ENCODE data around the gene CHCHD10. TPM values are rescaled to one million over a fixed set of nuclear protein-coding genes. Genes with fewer than 3 reads are reported as not detected.

Gene CHCHD10
- total and polyA plus RNA-seq, 2 of the 8 experiments (the other 6 are each of a cell fraction or from before 2014, with no cell fraction given): 58.3 to 94.5 TPM

DNA sequence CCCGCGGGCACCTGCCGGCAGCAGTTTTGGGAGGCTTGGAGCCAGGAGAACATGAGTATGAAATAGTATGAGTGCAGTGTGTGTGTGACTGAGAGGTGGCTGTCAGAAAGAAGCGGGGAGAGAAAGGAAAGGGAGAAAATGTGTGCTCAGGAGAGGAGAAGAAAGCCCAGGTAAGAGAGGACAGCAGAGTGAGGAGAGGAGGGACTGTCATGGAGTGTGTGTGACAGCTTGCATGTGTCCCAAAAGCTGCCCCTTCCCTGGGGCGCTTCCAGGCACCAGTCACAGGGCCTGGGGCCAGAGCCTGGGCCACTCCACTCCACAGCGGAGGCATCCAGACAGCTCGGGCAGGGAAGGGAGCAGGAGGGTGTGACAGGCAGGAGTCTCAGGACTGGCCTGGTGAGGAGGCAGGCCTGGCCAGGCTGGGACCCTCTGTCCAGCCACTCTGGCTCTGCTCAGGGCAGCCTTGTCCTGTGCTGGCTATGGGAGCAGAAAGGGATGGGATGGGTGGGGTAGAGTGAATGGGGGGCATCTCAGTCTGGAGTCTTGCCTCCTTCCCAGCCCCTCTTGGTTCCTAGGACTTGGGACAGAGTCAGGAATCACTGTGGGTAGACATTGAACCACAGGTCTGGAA is 5.8 kb upstream of the CHCHD10 start:
- FAIRE-seq: no peak
- 53% methylated on average over 7 of the region's 7 CpGs; no CpG with 5 or more reads in 1 of the 2 experiments for WGBS, 2 experiments (ENCODE audit: extremely low coverage in 1 of 2, insufficient coverage in 1 of 2, insufficient read length in 1 of 2, insufficient replicate concordance in 2 of 2, low coverage in 1 of 2, low lambda C conversion rate in 2 of 2, missing lambda C conversion rate in 1 of 2)
- H3K79me2 ChIP-seq (ENCODE audit: control insufficient read depth in 1 of 2, insufficient read depth in 2 of 2, low read length in 2 of 2): no peaks in the 10 kb centered on the region
- TF ChIP-seq CHD1 (IDR thresholded peaks at IDR 0.05; ENCODE audit: low read depth, low read length): no peak
- TF ChIP-seq MAFK (IDR thresholded peaks at IDR 0.05; ENCODE audit: low read depth, low read length): no peak
- no peak for TF ChIP-seq CEBPB (IDR thresholded peaks at IDR 0.05; ENCODE audit: low read depth, low read length)
- TF ChIP-seq CBX5 (IDR thresholded peaks at IDR 0.05; ENCODE audit: low read depth, low read length): no peak
- no peak for TF ChIP-seq HDAC2 (IDR thresholded peaks at IDR 0.05; ENCODE audit: borderline replicate concordance in 1 of 2, low read depth in 2 of 2, low read length in 2 of 2)
- TF ChIP-seq FOSL1 (IDR thresholded peaks at IDR 0.05; ENCODE audit: insufficient read depth, low read depth, low read length): no peak
- TF ChIP-seq CHD2 (IDR thresholded peaks at IDR 0.05; ENCODE audit: low read length): no peak
- TF ChIP-seq, protein P1, sequence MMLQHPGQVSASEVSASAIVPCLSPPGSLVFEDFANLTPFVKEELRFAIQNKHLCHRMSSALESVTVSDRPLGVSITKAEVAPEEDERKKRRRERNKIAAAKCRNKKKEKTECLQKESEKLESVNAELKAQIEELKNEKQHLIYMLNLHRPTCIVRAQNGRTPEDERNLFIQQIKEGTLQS (IDR thresholded peaks at IDR 0.05; ENCODE audit: insufficient read depth, low read depth, low read length): no peak
- TF ChIP-seq, protein P2, sequence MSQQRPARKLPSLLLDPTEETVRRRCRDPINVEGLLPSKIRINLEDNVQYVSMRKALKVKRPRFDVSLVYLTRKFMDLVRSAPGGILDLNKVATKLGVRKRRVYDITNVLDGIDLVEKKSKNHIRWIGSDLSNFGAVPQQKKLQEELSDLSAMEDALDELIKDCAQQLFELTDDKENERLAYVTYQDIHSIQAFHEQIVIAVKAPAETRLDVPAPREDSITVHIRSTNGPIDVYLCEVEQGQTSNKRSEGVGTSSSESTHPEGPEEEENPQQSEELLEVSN (IDR thresholded peaks at IDR 0.05): no peak
- no peak for TF ChIP-seq SIX5 (IDR thresholded peaks at IDR 0.05; ENCODE audit: low read depth, low read length)

More for the DNA sequence above, 5.8 kb upstream of the CHCHD10 start:
- H3K4me3 ChIP-seq (ENCODE audit: extremely low read depth in 1 of 4, insufficient read depth in 2 of 4, low read depth in 3 of 4, low read length in 4 of 4): peak overlapping the region; percentile 43 to 71 (median 52); a peak in 7 of 8 replicates
- no peak overlapping the region for H3K9ac ChIP-seq (replicated peaks in 1 of 4; ENCODE audit: extremely low read depth in 1 of 4, low read depth in 3 of 4, low read length in 3 of 4)
- H3K56ac ChIP-seq (replicated peaks; ENCODE audit: insufficient read length, low read depth, low read length): no peak overlapping the region
- H4K20me1 ChIP-seq (replicated peaks in 1 of 2; ENCODE audit: control insufficient read depth in 1 of 2, insufficient read depth in 2 of 2, low read length in 2 of 2): peaks cover under 1 to 7% of the 10 kb centered on the region in 2 experiments
- H2BK20ac ChIP-seq (ENCODE audit: low read length): no peak overlapping the region
- H3K23ac ChIP-seq (ENCODE audit: insufficient read length): no peak overlapping the region
- H2BK12ac ChIP-seq (ENCODE audit: low read depth, low read length): peak overlapping the region; percentile 90; the same call in 1 of the 2 replicates
- H2AK5ac ChIP-seq (ENCODE audit: low read depth, low read length): no peak overlapping the region; the same call in 1 of the 2 replicates
- H3K36me3 ChIP-seq (ENCODE audit: control insufficient read depth in 2 of 4, insufficient read depth in 4 of 4, low read length in 3 of 4): no peaks in the 10 kb centered on the region
- ChIA-PET CTCF (ENCODE audit: partially characterized antibody) (interaction anchor here (5.8 to 9.6 kb wide), 2 partner anchors 14 to 76 kb away, joined by 42 to 73 read pairs; partner anchors contain the start of gene SMARCB1), POLR2A (ENCODE audit: partially characterized antibody) (interaction anchor here (1.2 to 5.7 kb wide), 4 partner anchors 8 to 121 kb away, joined by 4 to 45 read pairs (median 6); partner anchors contain the start of genes MIF, SLC2A11 and SMARCB1)
- no peak overlapping the region for H3K4ac ChIP-seq (replicated peaks; ENCODE audit: insufficient read length, low read depth, low read length)
- H2BK5ac ChIP-seq (ENCODE audit: low read depth, low read length): peak overlapping the region; percentile 22; the same call in 1 of the 2 replicates
- H3K18ac ChIP-seq (ENCODE audit: extremely low read depth, low read length): no peak overlapping the region
- H2BK120ac ChIP-seq (replicated peaks; ENCODE audit: low read depth, low read length): no peak overlapping the region
- peaks cover 11% of the 10 kb centered on the region; the same call in 1 of the 2 replicates for H3K23me2 ChIP-seq (ENCODE audit: low read depth, low read length)
- H3K14ac ChIP-seq (ENCODE audit: insufficient read length): no peak overlapping the region
- H3K27me3 ChIP-seq (replicated peaks in 1 of 4; ENCODE audit: control insufficient read depth in 3 of 4, extremely low read depth in 1 of 4, insufficient read depth in 3 of 4, low read length in 3 of 4): peaks cover 0 to 30% (median 20%) of the 10 kb centered on the region in 4 experiments; a peak in 6 of 7 replicates
- H3K79me1 ChIP-seq (ENCODE audit: low read depth, low read length): no peaks in the 10 kb centered on the region
- DNase-seq (ENCODE audit: low read depth in 1 of 2, low spot score in 2 of 2): no peak
- peak overlapping the region; percentile 6; the same call in 1 of the 2 replicates for H2BK15ac ChIP-seq (ENCODE audit: low read length)
- H3K4me2 ChIP-seq (ENCODE audit: insufficient read depth in 1 of 2, low read depth in 2 of 2, low read length in 2 of 2): peak overlapping the region; percentile 67 to 99
- H2AFZ ChIP-seq (ENCODE audit: low read length): no peak overlapping the region
- no peak overlapping the region for H4K8ac ChIP-seq (ENCODE audit: extremely low read depth, insufficient read depth, low read length)
- H3K9me3 ChIP-seq (ENCODE audit: insufficient read depth in 2 of 2, low read depth in 1 of 2, low read length in 1 of 2): no peaks in the 10 kb centered on the region
- no peak overlapping the region for H4K91ac ChIP-seq (replicated peaks; ENCODE audit: insufficient read length, low read length)
- H3K4me1 ChIP-seq (replicated peaks in 1 of 4; ENCODE audit: control insufficient read depth in 3 of 4, insufficient read depth in 4 of 4, low read length in 3 of 4): peaks cover 0 to 14% (median 8%) of the 10 kb centered on the region in 4 experiments; a peak in 3 of 7 replicates
- H4K5ac ChIP-seq (ENCODE audit: insufficient read length, low read depth, low read length): no peak overlapping the region
- H3K27ac ChIP-seq (ENCODE audit: low read depth, low read length): no peak overlapping the region
